Measurements from ENCODE around the gene MALSU1. TPM values are rescaled to one million over a fixed set of nuclear protein-coding genes. Genes with fewer than 3 reads are reported as not detected.

Gene MALSU1
- total and polyA plus RNA-seq, 2 of the 13 experiments (the other 11 are each of a cell fraction or from before 2014, with no cell fraction given): 72.0 to 141 TPM

- TF ChIP-seq STAT6 (CRISPR knock-in tag; IDR thresholded peaks at IDR 0.05; ENCODE audit: borderline replicate concordance) (no peak), ZBTB37 (CRISPR knock-in tag; IDR thresholded peaks at IDR 0.05) (no peak), ZBTB14 (CRISPR knock-in tag; IDR thresholded peaks at IDR 0.05) (no peak), ZNF646 (CRISPR knock-in tag; IDR thresholded peaks at IDR 0.05) (no peak), DRAP1 (CRISPR knock-in tag; IDR thresholded peaks at IDR 0.05) (peak; percentile 92), ZNF841 (CRISPR knock-in tag; IDR thresholded peaks at IDR 0.05; ENCODE audit: borderline replicate concordance) (no peak), IRX3 (CRISPR knock-in tag; IDR thresholded peaks at IDR 0.05; ENCODE audit: borderline replicate concordance, low read depth) (no peak), GPBP1L1 (CRISPR knock-in tag; IDR thresholded peaks at IDR 0.05) (no peak), TRAFD1 (CRISPR knock-in tag; IDR thresholded peaks at IDR 0.05; ENCODE audit: borderline replicate concordance) (no peak), WIZ (CRISPR knock-in tag; IDR thresholded peaks at IDR 0.05) (no peak), ZNF383 (CRISPR knock-in tag; IDR thresholded peaks at IDR 0.05; ENCODE audit: borderline replicate concordance) (no peak)
Observed at GRCh38 chr7:23298885-23299769, at the start of gene MALSU1 (continued).
